Right lobe of liver (tissue), 4 donors: ENCODE results near the gene TMEM131.

ENCODE experiments used
- POLR2A ChIP-seq: fragments of 450-650 bp; IDR thresholded peaks from one replicate; pipeline ENCODE4 v1.6.1; 2017; ENCODE audit warnings: antibody characterized with exemption, mild to moderate bottlenecking
- TF ChIP-seq, protein P1 (sequence below), 4 donors: fragments of 200-600 bp in 3 of 4; fragments of 450-650 bp in 1 of 4; IDR thresholded peaks; one replicate each; pipeline versions ENCODE4 v1.5.1 to v1.8.0; 2016 to 2022; ENCODE audit warnings: antibody characterized with exemption in 4 of 4, mild to moderate bottlenecking in 2 of 4
- donor health status: DM: no; HTN: no; CAD: no.
- donor health status: DM: no; HTN: no; CAD: no.
- donor health status: DM: no; HTN: yes; CAD: no.

DNA sequence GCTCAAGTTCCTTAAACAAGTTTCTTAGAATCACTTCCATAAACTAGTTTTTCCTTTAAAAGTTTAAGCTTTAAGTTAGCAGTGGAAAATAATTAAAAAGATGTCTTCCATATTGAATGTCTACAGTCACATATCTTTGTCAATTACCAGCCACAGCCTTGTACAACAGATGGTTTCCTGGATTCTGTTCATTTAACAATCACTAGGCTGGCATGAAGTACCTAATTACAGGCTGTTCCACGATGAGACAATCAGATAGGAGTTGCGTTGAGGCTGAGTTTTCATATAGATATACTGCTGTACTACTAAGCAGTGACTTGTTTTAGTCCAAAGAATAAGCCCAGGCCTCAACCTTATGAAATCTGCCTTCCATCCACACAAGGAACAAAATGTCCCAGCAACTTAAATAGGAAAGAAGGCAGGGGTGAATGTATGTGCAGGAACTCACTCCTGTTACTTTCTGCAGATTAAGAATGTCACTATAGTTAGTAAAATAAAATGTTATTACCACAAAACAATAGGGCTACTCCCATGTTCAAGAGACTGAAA lies 151.4 kb downstream of the TMEM131 start:
- TF ChIP-seq, protein P1, sequence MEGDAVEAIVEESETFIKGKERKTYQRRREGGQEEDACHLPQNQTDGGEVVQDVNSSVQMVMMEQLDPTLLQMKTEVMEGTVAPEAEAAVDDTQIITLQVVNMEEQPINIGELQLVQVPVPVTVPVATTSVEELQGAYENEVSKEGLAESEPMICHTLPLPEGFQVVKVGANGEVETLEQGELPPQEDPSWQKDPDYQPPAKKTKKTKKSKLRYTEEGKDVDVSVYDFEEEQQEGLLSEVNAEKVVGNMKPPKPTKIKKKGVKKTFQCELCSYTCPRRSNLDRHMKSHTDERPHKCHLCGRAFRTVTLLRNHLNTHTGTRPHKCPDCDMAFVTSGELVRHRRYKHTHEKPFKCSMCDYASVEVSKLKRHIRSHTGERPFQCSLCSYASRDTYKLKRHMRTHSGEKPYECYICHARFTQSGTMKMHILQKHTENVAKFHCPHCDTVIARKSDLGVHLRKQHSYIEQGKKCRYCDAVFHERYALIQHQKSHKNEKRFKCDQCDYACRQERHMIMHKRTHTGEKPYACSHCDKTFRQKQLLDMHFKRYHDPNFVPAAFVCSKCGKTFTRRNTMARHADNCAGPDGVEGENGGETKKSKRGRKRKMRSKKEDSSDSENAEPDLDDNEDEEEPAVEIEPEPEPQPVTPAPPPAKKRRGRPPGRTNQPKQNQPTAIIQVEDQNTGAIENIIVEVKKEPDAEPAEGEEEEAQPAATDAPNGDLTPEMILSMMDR (IDR thresholded peaks at IDR 0.05), result no peak
- TF ChIP-seq POLR2A, result no peak
